GM19395 (cell line): ENCODE data around the gene NBPF8.
"Not testable (repeated sequence)": the region's sequence is repeated elsewhere in the genome, so short reads cannot be mapped to it uniquely, and the experiment has no call there.

ENCODE experiments used
- ATAC-seq: cut with Tn5 transposase; IDR thresholded peaks from one replicate; pipeline ENCODE4 v1.9.1; 2021; ENCODE audit warnings: mild to moderate bottlenecking, moderate library complexity; ENCODE audit not compliant: unreplicated experiment

NBPF8 gene, protein sequence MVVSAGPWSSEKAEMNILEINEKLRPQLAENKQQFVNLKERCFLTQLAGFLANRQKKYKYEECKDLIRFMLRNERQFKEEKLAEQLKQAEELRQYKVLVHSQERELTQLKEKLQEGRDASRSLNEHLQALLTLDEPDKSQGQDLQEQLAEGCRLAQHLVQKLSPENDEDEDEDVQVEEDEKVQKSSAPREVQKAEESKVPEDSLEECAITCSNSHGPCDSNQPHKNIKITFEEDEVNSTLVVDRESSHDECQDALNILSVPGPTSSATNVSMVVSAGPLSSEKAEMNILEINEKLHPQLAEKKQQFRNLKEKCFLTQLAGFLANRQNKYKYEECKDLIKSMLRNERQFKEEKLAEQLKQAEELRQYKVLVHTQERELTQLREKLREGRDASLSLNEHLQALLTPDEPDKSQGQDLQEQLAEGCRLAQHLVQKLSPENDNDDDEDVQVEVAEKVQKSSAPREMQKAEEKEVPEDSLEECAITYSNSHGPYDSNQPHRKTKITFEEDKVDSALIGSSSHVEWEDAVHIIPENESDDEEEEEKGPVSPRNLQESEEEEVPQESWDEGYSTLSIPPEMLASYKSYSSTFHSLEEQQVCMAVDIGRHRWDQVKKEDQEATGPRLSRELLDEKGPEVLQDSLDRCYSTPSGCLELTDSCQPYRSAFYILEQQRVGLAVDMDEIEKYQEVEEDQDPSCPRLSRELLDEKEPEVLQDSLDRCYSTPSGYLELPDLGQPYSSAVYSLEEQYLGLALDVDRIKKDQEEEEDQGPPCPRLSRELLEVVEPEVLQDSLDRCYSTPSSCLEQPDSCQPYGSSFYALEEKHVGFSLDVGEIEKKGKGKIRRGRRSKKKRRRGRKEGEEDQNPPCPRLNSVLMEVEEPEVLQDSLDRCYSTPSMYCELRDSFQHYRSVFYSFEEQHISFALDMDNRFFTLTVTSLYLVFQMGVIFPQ

DNA sequence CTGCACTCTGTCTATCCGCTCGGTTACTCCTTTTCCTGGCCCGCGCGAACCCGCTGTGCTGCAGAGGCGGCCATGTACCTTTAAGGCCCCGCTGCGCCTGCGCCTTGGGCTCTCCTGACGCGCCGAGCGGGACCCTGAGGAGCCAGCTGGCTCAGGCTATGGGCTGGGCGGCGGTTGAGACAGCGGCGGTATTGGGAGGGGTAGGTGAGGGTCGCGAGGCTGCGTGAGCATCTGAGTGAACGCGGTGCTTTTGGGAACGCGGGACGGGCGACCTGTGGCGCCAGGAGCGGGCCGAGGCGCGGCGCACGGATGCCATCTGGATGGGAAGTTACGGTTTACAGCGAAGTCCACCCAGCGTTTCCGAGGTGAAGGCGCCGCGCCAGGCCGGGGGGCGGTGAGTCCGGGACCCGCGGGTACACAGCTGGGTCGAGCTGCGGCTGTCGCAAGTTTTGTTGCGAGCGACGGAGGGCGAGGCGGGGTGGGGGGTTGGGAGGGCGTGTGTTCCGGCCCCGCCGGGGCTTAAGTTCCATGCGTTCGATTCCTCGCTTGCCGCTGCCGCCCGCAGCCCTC, at the start of gene NBPF8:
Gene NBPF8, plus strand, starts transcription at position 125 of the 570 bp plus-strand sequence. CDS start 21,488 bp downstream, outside the sequence.
- peak; percentile 97 for ATAC-seq

DNA sequence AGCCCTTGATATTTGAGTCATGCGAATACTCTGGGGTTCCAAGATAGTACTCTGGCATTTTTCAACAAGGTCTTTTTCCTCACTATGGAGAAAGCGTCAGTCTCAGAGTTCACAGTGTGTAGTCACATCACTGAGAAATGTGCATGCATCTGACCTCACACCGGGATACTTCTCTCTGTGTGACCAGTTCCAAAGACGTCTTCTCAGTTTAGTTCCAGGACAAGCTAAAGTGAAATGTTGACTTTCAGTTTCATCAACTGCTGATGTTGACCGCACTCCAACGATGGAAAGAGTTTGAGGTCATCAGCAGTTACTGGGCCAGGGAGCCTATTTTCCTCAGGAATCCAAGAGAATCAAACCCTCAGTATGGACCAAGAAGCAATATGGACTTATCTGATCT, 47.1 kb upstream of the NBPF8 start:
- not testable (repeated sequence) for ATAC-seq

DNA sequence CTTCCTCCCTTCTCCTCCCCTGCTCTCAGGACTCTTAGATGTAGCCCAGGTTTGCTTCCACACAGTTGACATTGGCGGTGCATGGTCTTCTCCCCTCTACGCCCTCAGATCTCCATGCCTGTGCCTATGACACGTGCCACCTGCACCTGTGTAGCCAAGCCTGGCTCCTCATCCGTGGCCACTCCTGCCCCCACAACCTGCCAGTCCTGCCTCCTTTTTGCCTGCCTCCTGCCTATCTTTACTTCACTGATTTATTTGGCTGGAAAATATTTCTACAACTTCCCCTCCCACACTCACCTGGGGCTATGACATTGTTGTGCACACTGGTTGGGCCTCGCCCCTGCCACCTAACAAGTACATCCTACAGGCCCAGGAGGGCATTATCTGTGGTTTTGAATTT, 28.2 kb upstream of the NBPF8 start:
- ATAC-seq, result not testable (repeated sequence)

DNA sequence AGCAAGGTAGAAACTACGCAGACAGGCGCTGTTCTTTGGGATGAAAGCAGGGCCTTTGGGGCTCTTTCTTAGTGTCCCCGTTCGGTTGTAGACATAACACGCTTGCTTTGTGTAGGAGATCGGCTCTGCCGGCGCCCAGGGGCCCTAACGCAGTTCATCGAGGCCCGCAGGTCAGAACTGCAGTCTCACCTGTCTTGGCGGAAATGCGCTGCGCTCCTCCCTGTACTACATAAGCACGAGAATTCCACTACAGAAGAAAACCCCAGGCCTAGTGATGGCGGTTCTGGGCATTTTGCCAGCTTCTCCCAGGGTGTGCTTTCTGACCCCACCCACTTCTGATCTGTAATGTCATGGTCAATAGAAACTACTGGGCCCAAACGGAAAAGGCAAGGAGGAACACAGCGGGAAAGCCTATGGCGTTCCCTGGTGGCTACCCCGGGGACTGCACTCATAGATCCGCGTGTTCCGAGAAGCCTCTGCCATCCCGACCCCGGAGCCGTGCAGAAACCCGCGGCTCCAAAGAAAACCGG, 26.2 kb upstream of the NBPF8 start:
- not testable (repeated sequence) for ATAC-seq

DNA sequence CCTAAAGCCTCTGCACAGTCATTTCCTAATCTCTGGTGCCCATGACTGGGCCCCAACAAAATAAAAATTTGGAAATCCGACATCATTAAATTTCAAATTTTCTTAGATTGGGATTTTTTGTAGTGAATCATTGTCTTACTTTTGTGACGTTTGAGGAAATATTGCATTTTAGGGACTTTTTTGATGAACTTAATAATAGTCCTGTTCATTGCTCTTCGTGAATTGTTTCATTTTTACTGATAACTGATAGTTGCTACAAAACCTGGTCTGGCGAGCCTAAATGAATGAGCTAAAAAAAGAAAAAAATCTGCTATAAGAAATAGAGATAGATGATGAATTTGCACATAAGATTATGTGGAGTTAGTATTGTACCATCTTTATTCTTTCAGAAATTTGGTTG, 23.5 kb upstream of the NBPF8 start:
- ATAC-seq, result not testable (repeated sequence)

DNA sequence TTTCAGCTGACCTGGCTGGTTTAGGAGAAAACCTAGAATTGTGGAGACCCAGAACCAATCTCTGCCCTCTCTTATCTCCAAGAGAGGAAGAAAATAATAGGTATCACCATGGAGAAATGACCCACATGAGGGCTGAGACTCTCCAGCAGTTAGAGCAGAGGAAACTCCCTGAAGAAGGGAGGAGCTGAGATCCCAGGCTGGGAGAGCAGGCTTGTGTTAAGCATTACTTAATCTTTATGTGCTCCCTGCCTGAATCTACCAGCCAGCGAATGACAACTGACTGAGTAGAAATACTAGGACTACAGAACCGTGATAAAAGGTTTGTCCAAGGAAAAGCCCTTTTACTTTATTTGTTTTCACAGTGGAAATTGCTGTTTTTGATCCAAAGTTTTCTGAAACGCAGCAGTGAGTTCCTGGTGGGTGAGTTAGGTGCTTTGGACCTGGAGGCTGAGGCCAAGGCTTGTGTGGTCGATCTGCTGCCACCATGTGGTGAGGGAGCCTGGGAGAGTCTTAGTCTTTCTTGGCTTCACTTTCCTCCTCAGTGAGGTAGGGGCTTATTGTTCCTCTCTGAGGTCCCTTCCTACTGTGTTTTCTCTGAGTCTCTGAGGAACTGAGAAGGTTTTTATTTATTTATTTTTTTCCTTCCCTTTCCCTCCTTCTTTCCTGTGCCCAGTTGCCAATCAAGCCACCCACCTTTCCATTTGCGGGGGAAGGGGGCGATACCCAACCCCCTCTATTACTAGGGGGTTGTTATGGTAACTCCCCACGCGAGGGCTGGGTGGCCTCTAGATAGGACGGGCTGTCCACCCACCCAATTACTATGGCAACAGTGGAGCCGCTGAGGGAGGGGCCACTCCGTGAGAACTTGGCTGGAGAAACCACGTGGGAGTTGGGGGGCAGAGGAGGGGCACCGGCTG, 21.3 kb upstream of the NBPF8 start:
- ATAC-seq, result not testable (repeated sequence)

DNA sequence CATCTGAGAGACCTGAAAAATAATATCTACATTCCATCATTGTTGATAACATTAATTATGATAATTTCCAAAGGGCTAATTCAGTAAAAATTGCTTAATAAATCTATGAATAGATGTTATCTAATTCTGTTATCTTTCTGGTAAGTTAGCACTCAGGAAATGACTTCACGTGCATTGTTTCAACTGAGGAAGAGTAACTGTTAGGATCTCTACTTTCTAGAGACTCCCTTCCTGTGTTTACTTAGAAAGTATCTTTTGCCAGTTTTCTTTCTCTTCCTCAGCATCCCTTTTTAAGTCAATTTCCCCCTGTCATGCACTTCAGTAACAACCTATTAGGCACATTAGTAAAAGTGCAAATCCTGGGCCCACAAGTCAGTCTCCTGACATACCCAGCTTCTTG, 9.5 kb upstream of the NBPF8 start:
- not testable (repeated sequence) for ATAC-seq

DNA sequence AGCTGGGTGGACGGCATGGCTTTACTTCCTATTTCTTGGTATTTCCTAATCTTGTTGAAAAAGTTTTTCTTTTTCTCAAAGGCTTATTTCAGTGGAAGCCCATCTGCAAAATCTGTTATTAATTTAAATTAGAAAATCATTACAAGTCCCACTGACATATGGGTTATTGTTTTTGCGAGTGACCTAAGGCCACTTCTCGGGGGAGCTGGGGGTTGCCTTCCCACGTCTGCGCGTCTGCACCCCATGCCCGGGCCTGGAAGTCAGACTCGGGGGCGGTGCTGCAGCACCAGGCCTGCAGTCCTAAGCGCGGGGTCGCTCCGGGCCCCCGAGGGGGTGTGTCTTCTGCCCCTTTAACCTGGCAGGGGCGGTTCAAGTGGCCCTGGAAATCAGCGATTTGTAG, 384 bp upstream of the NBPF8 start:
- peak; percentile 31 for ATAC-seq

DNA sequence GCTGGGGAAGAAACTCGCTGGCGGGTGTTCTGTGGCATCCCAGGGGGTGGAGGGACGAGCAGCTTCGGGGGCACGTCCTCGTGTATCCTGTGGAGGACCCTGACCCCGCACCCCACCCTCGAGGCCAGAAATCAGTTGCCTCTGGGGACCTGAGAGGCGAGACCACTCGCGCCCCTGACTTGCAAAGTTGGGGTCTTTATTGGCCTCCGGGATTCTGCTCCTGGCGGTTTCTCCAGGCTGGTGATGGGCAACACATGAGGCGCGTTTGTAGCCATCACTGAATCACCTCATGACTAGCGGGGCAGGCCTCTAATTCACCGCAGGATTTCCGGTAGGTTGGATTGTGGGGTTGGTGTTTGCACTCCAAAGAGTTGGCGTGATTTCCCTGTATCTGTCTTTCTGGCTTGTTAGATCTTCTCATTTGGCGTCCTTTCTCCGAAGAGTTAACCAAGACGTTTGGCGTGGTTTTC, 692 bp downstream of the NBPF8 start:
- peak; percentile 37 for ATAC-seq

DNA sequence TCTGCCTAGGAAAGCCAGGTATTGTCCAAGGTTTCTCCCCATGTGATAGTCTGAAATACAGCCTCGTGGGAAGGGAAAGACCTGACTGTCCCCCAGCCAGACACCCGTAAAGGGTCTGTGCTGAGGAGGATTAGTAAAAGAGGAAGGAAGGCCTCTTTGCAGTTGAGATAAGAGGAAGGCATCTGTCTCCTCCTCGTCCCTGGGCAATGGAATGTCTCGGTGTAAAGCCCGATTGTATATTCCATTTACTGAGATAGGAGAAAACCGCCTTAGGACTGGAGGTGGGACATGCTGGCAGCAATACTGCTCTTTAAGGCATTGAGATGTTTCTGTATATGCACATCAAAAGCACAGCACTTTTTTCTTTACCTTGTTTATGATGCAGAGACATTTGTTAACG, 10.2 kb downstream of the NBPF8 start:
- ATAC-seq, result not testable (repeated sequence)

DNA sequence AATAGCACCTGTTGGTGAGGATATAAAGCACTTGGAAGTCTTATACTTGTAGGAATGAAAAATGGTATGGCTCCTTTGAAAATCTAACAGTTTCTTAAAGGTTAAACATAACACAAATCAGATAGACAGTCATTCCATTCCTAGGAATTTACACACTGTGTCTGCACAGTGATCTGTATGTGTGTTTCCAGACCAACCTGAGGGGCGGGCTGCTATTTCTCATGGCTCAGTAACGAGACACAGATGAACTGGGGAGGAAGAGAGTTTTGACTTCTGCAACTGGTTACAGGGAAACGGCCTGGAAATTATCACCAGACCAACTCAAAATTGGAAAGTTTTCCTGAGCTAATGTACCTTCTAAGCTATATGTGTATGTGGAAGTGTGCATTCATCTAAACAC, 16.8 kb downstream of the NBPF8 start:
- not testable (repeated sequence) for ATAC-seq

DNA sequence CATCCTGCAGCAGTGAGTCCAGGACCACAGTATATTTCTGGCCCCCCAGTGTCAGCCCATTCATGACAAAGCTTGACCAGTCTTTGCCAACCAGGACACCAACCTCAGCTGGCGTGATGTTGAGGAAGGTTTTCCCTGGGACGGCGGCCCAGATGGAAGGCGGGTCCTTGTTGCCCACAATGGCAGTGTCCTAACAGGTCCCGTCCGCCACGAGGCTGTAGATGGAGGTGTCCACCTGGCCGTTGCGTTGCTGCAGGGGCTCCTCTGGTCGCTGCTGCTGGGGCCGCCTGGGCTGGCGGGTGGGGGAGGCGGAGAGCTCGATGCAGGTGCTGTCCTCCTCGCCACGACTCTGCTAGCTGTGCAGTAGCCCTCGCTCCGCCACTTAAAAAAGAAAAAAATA, 19.0 kb downstream of the NBPF8 start:
- not testable (repeated sequence) for ATAC-seq

DNA sequence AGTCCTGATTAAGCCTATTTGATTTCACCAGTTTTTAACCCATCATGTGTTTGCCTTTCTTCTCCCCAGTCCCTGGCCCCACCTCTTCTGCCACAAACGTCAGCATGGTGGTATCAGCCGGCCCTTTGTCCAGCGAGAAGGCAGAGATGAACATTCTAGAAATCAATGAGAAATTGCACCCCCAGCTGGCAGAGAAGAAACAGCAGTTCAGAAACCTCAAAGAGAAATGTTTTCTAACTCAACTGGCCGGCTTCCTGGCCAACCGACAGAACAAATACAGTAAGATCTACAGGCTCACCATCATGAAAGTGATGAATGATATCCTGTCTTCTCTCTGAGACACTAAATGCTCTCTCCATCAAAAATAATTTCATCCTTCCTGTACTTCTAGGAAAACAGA, 34.3 kb downstream of the NBPF8 start:
- not testable (repeated sequence) for ATAC-seq
